Keratinocyte (primary cell): ENCODE measurements around the gene ANOS1.

ENCODE experiments used
- EZH2 ChIP-seq: IDR thresholded peaks from one replicate; pipeline ENCODE4 v1.6.1; 2012; ENCODE audit warnings: inconsistent platforms, mild to moderate bottlenecking, low read length, moderate library complexity
- TF ChIP-seq, protein P1 (sequence below), 3 experiments: IDR thresholded peaks in 1 of 3; conservative IDR thresholded peaks in 1 of 3; optimal IDR thresholded peaks in 1 of 3; 2 replicates in 2 of 3; 3 replicates in 1 of 3; pipeline versions ENCODE3 to v1.5.1; 2011; ENCODE audit warnings: low read length in 3 of 3, mild to moderate bottlenecking in 3 of 3, moderate library complexity in 2 of 3, control low read depth in 1 of 3, inconsistent platforms in 1 of 3; ENCODE audit not compliant: insufficient read depth in 2 of 3; ENCODE audit errors: extremely low read depth in 1 of 3

DNA sequence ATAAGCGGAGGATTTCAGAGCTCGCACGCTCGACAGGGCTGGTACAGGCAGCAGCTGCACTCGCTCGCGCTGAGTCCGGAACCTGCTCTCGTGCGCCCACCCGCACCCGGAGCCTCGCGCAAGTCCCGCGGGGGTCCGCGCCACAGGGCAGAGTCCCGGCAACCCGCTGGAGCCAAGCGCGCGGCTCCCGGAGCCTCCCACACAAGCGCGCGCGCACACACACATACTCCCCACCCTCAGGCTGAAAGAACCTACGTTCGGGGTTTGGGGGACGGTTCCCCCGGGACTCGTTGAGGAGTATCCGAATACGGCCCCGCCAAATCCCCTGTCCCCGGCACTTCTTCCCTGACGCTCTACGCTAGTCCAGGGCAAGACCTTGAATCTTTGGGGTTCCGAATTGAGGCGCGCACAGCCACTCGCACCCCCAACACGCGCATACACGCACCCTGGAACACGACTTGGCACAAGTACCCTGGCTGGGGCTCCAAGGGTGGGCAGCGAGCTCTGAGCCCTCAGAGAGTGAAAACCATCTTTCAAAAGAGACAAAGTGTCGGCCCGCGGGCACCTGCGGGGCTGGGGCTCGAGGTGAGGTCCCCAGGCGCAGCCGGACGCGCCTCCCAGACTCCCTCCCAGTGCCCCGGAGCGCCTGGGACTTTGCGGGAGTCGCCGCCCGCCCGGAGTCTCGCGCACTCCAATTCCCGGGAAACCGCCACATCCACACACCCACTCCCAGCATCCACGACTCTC lies 952 bp downstream of the ANOS1 start:
- no peak for TF ChIP-seq EZH2
- TF ChIP-seq, protein P1, sequence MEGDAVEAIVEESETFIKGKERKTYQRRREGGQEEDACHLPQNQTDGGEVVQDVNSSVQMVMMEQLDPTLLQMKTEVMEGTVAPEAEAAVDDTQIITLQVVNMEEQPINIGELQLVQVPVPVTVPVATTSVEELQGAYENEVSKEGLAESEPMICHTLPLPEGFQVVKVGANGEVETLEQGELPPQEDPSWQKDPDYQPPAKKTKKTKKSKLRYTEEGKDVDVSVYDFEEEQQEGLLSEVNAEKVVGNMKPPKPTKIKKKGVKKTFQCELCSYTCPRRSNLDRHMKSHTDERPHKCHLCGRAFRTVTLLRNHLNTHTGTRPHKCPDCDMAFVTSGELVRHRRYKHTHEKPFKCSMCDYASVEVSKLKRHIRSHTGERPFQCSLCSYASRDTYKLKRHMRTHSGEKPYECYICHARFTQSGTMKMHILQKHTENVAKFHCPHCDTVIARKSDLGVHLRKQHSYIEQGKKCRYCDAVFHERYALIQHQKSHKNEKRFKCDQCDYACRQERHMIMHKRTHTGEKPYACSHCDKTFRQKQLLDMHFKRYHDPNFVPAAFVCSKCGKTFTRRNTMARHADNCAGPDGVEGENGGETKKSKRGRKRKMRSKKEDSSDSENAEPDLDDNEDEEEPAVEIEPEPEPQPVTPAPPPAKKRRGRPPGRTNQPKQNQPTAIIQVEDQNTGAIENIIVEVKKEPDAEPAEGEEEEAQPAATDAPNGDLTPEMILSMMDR (optimal IDR thresholded peaks at IDR 0.05 in 1 of 3, IDR thresholded peaks at IDR 0.05 in 1 of 3, conservative IDR thresholded peaks at IDR 0.05 in 1 of 3; ENCODE audit: extremely low read depth in 1 of 3, insufficient read depth in 2 of 3, low read length in 3 of 3) = no peak
